HepG2 (cell line): Measurements from ENCODE around the gene ITPRIP. TPM values are rescaled to one million over a fixed set of nuclear protein-coding genes. Genes with fewer than 3 reads are reported as not detected.

Experiments used
- ATAC-seq: fragments of 200-7000 bp; cut with Tn5 transposase; 3 replicates; pipeline ENCODE4 v1.9.1; 2020; ENCODE audit warnings: mild to moderate bottlenecking, moderate library complexity
- BruUV-seq: library from RNA; stranded (reverse); fragments of 400-500 nt; replicated peaks from 2 replicates; lab custom pipeline; 2021; lab: Mats Ljungman, UMichigan
- CTCF ChIA-PET: fragments of 300-600 bp; formaldehyde crosslinking; extraction: SDS; loops from one replicate; lab custom pipeline; 2021; ENCODE audit warnings: low total read pairs, inconsistent platforms, low intra/inter-chr PET ratio; lab: Yijun Ruan, JAX
- POLR2A ChIA-PET: fragments of 350-600 bp; sonication (Branson Sonifier 250); formaldehyde crosslinking; loops from one replicate; lab custom pipeline; 2020; ENCODE audit warnings: antibody characterized with exemption, inconsistent platforms; lab: Yijun Ruan, JAX
- DNase-seq: peaks from one replicate; pipeline ENCODE4 v3.0.0-alpha.2; 2015; ENCODE audit warnings: low spot score
- FAIRE-seq: peaks from 3 replicates; lab custom pipeline; 2011; peaks lifted over from hg19 to GRCh38; lab: Jason Lieb, UNC
- H2AFZ ChIP-seq: one replicate; pipeline ENCODE4 v1.6.1; 2011; ENCODE audit warnings: low read length, inconsistent platforms
- H3K27ac ChIP-seq: fragments of 300-600 bp; 3 replicates; pipeline ENCODE4 v1.8.0; 2011; ENCODE audit warnings: mixed run types, mild to moderate bottlenecking, mixed read lengths, low read length, inconsistent platforms; ENCODE audit not compliant: insufficient read depth; ENCODE audit errors: extremely low read length
- H3K27me3 ChIP-seq, 2 experiments: fragments of 200-600 bp in 1 of 2; 2 replicates in 1 of 2; 3 replicates in 1 of 2; pipeline versions ENCODE4 v1.6.0 to v1.8.0; 2011; ENCODE audit warnings: low read length in 2 of 2, mild to moderate bottlenecking in 2 of 2, moderate library complexity in 2 of 2, inconsistent platforms in 1 of 2; ENCODE audit not compliant: insufficient read depth in 2 of 2, control insufficient read depth in 1 of 2
- H3K36me3 ChIP-seq, 2 experiments: fragments of 200-600 bp in 1 of 2; replicated peaks in 1 of 2; 2 replicates in 1 of 2; 3 replicates in 1 of 2; pipeline versions ENCODE4 v1.5.1 to v1.8.0; 2011; ENCODE audit warnings: low read length in 2 of 2, inconsistent platforms in 1 of 2; ENCODE audit not compliant: insufficient read depth in 2 of 2, control insufficient read depth in 1 of 2
- H3K4me1 ChIP-seq: 2 replicates; pipeline ENCODE4 v1.5.1; 2012; ENCODE audit warnings: low read length, inconsistent platforms; ENCODE audit not compliant: insufficient read depth
- H3K4me2 ChIP-seq: 2 replicates; pipeline ENCODE4 v1.6.0; 2011; ENCODE audit warnings: low read depth, low read length, inconsistent platforms
- H3K4me3 ChIP-seq, 3 experiments: fragments of 200-600 bp in 1 of 3; sonication (generic), shearing (Covaris generic) in 1 of 3; replicated peaks in 1 of 3; 2 replicates each; pipeline ENCODE4 v1.5.1; 2011 to 2016; ENCODE audit warnings: low read length in 3 of 3, inconsistent platforms in 2 of 3, low read depth in 2 of 3, mild to moderate bottlenecking in 2 of 3, control low read depth in 1 of 3, mixed read lengths in 1 of 3; ENCODE audit not compliant: insufficient read depth in 1 of 3
- H3K79me2 ChIP-seq: one replicate; pipeline ENCODE4 v1.6.1; 2011; ENCODE audit warnings: low read length, inconsistent platforms; ENCODE audit not compliant: insufficient read depth
- H3K9ac ChIP-seq: 2 replicates; pipeline ENCODE4 v1.6.0; 2011; ENCODE audit warnings: mild to moderate bottlenecking, low read depth, low read length, inconsistent platforms; ENCODE audit not compliant: insufficient read depth
- H3K9me3 ChIP-seq: 2 replicates; pipeline ENCODE4 v1.5.1; 2012; ENCODE audit warnings: mild to moderate bottlenecking, low read length
- H4K20me1 ChIP-seq: 2 replicates; pipeline ENCODE4 v1.6.0; 2011; ENCODE audit warnings: inconsistent platforms, mild to moderate bottlenecking, low read length, moderate library complexity; ENCODE audit not compliant: insufficient read depth
- CSRNP2 ChIP-seq: sonication (generic); formaldehyde crosslinking; conservative IDR thresholded peaks from 2 replicates; pipeline ENCODE4 v1.8.0; 2022; ENCODE audit warnings: low read depth, missing genetic modification reagents
- ELK4 ChIP-seq: sonication (generic); formaldehyde crosslinking; IDR thresholded peaks from 2 replicates; pipeline ENCODE4 v1.9.0; 2021; ENCODE audit warnings: missing genetic modification reagents, borderline replicate concordance
- HNRNPH1 ChIP-seq: fragments of 200-400 bp; formaldehyde crosslinking; optimal IDR thresholded peaks from 2 replicates; pipeline ENCODE3; 2017; ENCODE audit warnings: mild to moderate bottlenecking, low read depth, low read length
- NR1H2 ChIP-seq: sonication (generic); formaldehyde crosslinking; IDR thresholded peaks from 2 replicates; pipeline ENCODE4 v1.8.1; 2022; ENCODE audit warnings: low read depth, missing genetic modification reagents, borderline replicate concordance
- POLR2AphosphoS2 ChIP-seq: IDR thresholded peaks from 2 replicates; pipeline ENCODE4 v1.6.1; 2011; ENCODE audit warnings: low read depth, low read length, improper control_type of control experiment
- PRDM10 ChIP-seq: sonication (generic); formaldehyde crosslinking; IDR thresholded peaks from 2 replicates; pipeline ENCODE4 v1.4.0; 2020; ENCODE audit warnings: low read depth, missing genetic modification reagents
- ZNF24 ChIP-seq: fragments of 450-650 bp; IDR thresholded peaks from 2 replicates; pipeline ENCODE4 v1.6.1; 2017; ENCODE audit warnings: antibody characterized with exemption, mild to moderate bottlenecking
- WGBS: methylation state at CpG from one replicate; pipeline ENCODE4 v1.1.6; 2017; ENCODE audit warnings: low lambda C conversion rate; 5-methylcytosine and 5-hydroxymethylcytosine counted together
- in situ Hi-C: cut with HindIII; loops from 2 replicates; pipeline ENCODE4 v1.10.0; 2017; ENCODE audit warnings: low pct_unique_long_range_greater_than_20kb; ENCODE audit not compliant: extremely low pct_ligation_motif_present
- intact Hi-C: fragments of 100-400 bp; cut with micrococcal nuclease; formaldehyde crosslinking; loops from one replicate; pipeline ENCODE4 v1.10.0; 2022; ENCODE audit not compliant: unreplicated experiment
- polyA plus RNA-seq, 8 experiments: library from polyadenylated mRNA; depleted of rRNA in 3 of 8; stranded (reverse) in 7 of 8; unstranded in 1 of 8; fragments of >200 nt; fragmentation: Illumina TruSeq in 4 of 8; extraction: Trizol in 4 of 8; gene quantifications; 2 replicates each; pipeline versions ENCODE4 v1.2.1 to v1.2.3, GENCODE V29; 2011 to 2016; ENCODE audit warnings: low read depth in 4 of 8, missing spikeins in 1 of 8, mixed read lengths in 1 of 8; ENCODE audit not compliant: insufficient read depth in 1 of 8
- total RNA-seq, 5 experiments: library from RNA; depleted of rRNA; stranded (reverse); fragments of >200 nt; fragmentation: Illumina TruSeq; extraction: Trizol; gene quantifications; 2 replicates each; pipeline ENCODE4 v1.2.3, GENCODE V29; 2016; ENCODE audit warnings: low read depth in 1 of 5
- TF ChIP-seq, protein P1 (sequence below): IDR thresholded peaks from 2 replicates; pipeline ENCODE4 v1.6.1; 2016; ENCODE audit warnings: missing compliant biosample characterization, missing genetic modification reagents, borderline replicate concordance

Gene ITPRIP
- total and polyA plus RNA-seq, 2 of the 13 experiments (the other 11 are each of a cell fraction or from before 2014, with no cell fraction given), result 1.00 to 2.8 TPM

GRCh38 chr10:104317269-104317710 lies 21.0 kb downstream of the ITPRIP start:
- in situ Hi-C loops, result no loop called here
- Histone ChIP-seq H2AFZ (no peak overlapping the region), H3K4me3 (no peak overlapping the region), H3K4me1 (no peaks in the 10 kb centered on the region), H3K79me2 (no peaks in the 10 kb centered on the region), H4K20me1 (0 out of 2 replicates have a peak, but pooled peaks cover 3% of the 10 kb centered on the region), H3K27ac (no peak overlapping the region), H3K27me3 (no peaks in the 10 kb centered on the region), H3K4me2 (no peak overlapping the region), H3K9me3 (no peaks in the 10 kb centered on the region), H3K9ac (no peak overlapping the region), H3K36me3 (peaks cover 8 to 10% of the 10 kb centered on the region in 2 experiments; a peak in 4 of 5 replicates)
- FAIRE-seq (no peak), DNase-seq (no peak), ATAC-seq (no peak)
- POLR2A ChIA-PET, result no interaction called here
- 82% methylated on average over 6 of the region's 6 CpGs for WGBS
- no peak for TF ChIP-seq HNRNPH1
- no peak for TF ChIP-seq NR1H2 (CRISPR knock-in tag)
- TF ChIP-seq POLR2AphosphoS2, result no peak
- no peak for TF ChIP-seq ZNF24
- no peak for TF ChIP-seq ELK4 (CRISPR knock-in tag)
- TF ChIP-seq, protein P1, sequence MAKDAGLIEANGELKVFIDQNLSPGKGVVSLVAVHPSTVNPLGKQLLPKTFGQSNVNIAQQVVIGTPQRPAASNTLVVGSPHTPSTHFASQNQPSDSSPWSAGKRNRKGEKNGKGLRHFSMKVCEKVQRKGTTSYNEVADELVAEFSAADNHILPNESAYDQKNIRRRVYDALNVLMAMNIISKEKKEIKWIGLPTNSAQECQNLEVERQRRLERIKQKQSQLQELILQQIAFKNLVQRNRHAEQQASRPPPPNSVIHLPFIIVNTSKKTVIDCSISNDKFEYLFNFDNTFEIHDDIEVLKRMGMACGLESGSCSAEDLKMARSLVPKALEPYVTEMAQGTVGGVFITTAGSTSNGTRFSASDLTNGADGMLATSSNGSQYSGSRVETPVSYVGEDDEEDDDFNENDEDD (CRISPR knock-in tag), result no peak
- TF ChIP-seq PRDM10 (CRISPR knock-in tag), result no peak
- TF ChIP-seq CSRNP2 (CRISPR knock-in tag), result no peak
- BruUV-seq, result no TSS peak
- intact Hi-C loops, result no loop called here
- CTCF ChIA-PET, result no interaction called here
